DMS 273 (cell line): ENCODE results near the gene ABHD17B.
A peak's percentile ranks its signal among the peaks of the same experiment; 100 is the strongest.

ENCODE experiments used
- DNase-seq: peaks from one replicate; lab custom pipeline; 2025; ENCODE audit not compliant: unreplicated experiment; lab: John Stamatoyannopoulos, UW

ABHD17B gene

GRCh38 chr9:71822935-71823334 is 88.1 kb downstream of the ABHD17B start:
- DNase-seq = no peak

GRCh38 chr9:71822456-71822855 is 88.5 kb downstream of the ABHD17B start:
- no peak for DNase-seq

DNA sequence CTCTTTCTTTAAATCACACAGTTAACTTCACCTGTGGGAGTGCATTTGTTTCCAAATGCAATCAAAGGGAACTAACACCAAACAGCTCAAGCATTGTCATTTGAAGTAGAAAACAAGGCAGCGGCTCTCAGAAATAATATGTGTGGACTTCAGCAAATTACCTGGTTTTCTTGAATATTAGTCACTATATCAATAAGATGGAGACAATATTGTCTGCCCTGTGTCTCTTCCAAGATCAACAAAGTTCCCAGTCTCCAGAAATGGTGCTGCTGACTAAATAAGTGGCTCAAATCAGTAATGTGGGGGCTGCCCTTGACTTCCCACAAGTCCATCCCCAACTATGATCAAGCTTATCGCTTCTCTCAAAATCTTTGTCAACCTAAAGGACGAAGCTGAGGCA is 89.6 kb downstream of the ABHD17B start:
- DNase-seq = no peak

GRCh38 chr9:71820403-71820921 is 90.5 kb downstream of the ABHD17B start:
- DNase-seq = no peak

- peak; percentile 59 for DNase-seq
These were observed 91.8 kb downstream of the ABHD17B start for GRCh38 chr9:71819115-71819739.

DNA sequence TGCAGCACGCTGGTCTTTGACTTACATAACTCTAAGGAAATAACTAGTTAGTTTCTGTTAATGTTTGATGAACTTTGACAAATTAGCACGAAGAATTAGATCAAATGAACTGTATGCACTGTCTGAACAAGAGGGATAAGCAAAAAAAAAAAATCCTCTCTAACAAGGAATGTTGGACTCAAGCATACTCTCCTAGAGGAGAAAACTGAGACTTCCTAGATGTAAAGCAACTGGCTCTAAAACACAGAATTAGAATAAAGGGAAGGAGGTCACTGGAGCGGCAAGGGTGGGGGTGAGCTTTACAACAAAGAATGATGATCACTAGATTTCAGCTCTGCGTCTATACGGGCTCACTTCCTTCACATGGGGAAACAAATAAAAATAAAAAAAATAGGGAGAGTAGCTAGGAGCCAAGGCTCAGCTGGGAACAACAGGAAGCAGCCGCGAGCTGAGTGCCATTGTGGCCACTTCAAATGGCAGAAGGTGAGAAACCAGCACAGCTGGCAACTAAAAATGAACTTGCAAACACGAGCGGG is 94.0 kb downstream of the ABHD17B start:
- peak; percentile 8 for DNase-seq
